GM12872 (cell line): ENCODE results near the gene PRKCB.

Experiments used
- TF ChIP-seq, protein P1 (sequence below): IDR thresholded peaks from 3 replicates; pipeline ENCODE4 v1.5.1; 2011; ENCODE audit warnings: low read depth, mild to moderate bottlenecking, low read length, moderate library complexity; ENCODE audit not compliant: insufficient read depth

The PRKCB gene

GRCh38 chr16:23827057-23827456 lies 8.7 kb upstream of the PRKCB start:
- TF ChIP-seq, protein P1, sequence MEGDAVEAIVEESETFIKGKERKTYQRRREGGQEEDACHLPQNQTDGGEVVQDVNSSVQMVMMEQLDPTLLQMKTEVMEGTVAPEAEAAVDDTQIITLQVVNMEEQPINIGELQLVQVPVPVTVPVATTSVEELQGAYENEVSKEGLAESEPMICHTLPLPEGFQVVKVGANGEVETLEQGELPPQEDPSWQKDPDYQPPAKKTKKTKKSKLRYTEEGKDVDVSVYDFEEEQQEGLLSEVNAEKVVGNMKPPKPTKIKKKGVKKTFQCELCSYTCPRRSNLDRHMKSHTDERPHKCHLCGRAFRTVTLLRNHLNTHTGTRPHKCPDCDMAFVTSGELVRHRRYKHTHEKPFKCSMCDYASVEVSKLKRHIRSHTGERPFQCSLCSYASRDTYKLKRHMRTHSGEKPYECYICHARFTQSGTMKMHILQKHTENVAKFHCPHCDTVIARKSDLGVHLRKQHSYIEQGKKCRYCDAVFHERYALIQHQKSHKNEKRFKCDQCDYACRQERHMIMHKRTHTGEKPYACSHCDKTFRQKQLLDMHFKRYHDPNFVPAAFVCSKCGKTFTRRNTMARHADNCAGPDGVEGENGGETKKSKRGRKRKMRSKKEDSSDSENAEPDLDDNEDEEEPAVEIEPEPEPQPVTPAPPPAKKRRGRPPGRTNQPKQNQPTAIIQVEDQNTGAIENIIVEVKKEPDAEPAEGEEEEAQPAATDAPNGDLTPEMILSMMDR, result no peak

DNA sequence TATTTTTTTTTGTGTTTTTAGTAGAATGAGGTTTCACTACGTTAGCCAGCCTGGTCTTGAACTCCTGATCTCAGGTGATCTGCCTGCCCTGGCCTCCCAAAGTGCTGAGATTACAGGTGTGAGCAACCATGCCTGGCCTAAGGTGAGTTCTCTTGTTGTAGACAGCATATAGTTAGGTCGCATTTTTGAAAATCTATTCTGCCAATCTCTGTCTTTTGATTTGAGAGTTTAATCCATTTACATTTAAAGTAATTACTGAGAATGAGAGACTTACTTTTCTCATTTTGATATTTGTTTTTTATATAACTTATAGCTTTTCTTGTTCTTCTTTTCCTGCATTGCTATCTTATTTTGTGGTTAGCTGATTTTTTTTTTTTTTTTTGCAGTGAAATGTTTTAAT lies 6.3 kb upstream of the PRKCB start:
- TF ChIP-seq, protein P1, result no peak

DNA sequence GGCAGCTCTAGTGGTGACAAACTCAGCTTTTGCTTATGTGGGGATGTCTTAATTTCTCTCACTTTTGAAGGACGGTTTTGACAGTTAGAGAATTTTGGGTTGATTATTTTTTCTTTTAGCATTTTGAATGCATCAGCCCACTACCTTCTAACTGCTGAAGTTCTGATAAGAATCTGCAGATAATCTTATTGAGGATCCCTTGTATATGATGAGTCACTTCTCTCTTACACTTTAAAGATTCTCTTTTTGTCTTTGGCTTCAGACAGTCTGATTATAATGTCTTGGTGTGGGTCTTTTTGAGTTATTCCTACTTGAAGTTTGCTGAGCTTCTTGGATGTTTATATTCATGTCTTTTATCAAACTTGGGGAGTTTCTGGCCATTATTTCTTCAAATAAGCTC lies 5.5 kb upstream of the PRKCB start:
- TF ChIP-seq, protein P1, result no peak

DNA sequence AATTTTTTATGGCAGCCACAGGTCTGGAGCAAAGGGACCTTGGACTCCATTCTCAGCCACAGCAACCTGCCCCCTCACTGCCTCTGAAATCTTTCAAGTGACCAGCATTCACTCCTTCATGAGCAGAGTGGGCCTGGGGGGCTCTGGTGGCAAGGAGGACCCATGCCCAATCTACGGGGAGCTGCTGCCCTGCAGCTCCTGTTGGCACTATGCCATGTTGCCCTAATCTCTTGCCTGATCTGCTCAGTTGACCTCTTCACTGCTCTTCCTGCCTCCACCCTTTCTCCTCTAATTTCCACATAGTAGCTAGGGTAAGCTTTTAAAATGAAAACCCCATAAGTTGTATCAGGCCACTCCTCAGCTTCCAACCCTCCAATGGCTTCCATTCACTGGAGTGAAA lies 2.9 kb upstream of the PRKCB start:
- TF ChIP-seq, protein P1, result no peak

- TF ChIP-seq, protein P1, result no peak
Measured at GRCh38 chr16:23833504-23833903, 2.3 kb upstream of the PRKCB start.

DNA sequence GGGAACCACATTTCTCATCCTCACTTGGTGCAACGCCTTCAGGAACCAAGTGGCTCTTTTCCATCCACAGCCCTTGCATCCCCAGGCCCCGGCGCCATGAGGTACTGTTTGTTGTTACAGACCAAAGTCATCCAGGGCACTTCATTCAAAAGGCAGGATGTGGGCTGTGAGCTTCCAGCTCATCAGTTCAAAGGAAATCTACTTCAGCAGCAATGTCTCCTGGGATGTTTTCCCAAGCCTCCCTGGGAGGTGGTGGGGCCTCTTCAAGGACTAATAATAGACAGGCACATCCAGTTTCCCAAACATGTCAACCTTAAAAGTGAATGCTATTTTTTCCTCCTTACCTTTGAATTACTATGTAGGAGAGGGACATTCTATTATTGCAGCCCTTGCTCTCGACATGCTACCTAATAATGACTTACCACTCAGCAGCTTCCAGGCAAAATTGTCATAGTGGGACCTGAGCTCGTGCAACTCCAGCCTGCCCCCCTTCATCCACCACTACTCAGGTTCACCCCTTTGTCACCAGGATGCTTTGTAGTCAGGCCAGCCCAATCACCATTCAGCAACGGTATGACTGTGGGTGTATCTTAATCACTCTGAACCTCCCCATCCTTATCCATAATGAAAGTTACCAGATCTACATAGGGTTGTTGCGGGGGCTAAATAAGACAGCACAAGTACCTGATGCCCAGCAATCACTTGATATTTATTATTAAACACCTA lies 1.7 kb upstream of the PRKCB start:
- TF ChIP-seq, protein P1, result no peak

DNA sequence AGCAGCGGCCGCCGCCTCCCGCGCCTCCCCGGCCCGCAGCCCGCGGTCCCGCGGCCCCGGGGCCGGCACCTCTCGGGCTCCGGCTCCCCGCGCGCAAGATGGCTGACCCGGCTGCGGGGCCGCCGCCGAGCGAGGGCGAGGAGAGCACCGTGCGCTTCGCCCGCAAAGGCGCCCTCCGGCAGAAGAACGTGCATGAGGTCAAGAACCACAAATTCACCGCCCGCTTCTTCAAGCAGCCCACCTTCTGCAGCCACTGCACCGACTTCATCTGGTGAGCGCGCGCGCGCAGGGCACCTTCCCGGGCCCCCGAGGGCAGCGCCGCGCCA lies 258 bp downstream of the PRKCB start:
- TF ChIP-seq, protein P1, result no peak
